OCI-LY7 (cell line): ENCODE results near the gene ATXN7L3.

Experiments used
- EZH2phosphoT487 ChIP-seq: fragments of 200-600 bp; sonication (generic); IDR thresholded peaks from 2 replicates; pipeline ENCODE4 v1.6.1; 2018; ENCODE audit warnings: low read depth, borderline replicate concordance, mild to moderate bottlenecking, mixed run types, antibody characterized with exemption, low read length, moderate library complexity, mixed read lengths
- TF ChIP-seq, protein P1 (sequence below): fragments of 200-600 bp; sonication (generic); conservative IDR thresholded peaks from 2 replicates; pipeline ENCODE4 v1.5.1; 2014; ENCODE audit warnings: mild to moderate bottlenecking, antibody characterized with exemption, low read length, moderate library complexity, mixed read lengths

DNA sequence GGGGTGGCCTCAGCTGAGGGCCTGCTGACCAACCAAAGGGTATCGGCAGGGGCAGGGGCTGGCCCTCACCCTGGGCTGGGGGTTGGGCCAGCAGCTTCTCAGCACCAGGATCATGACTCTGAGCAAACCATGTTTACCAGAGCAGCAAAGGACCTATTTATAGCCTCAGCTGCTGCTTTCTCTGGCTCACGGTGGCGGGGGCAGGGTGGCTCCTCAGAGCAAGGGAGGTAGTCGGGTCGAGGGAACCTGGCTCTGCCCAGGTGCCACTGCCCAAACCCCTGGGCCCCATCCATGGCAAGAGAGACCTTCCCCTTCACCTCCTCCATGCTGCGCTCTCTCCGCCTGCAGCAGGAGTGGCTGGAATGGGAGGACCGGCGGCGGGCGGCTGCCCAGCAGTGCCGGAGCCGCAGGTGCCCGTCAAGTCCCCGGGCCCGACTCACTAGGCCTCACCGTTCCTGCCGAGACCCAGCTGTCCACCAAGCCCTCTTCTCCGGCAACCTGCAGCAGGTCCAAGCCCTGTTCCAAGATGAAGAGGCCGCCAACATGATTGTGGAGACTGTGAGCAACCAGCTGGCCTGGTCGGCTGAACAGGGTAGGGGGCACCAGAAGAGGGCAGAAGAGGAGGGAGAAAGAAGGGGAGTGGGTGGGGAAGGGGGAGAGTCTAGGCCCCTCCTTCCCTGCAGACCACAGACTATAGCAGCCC lies 29.0 kb downstream of the ATXN7L3 start, which contains the start of gene ASB16:
- TF ChIP-seq, protein P1, sequence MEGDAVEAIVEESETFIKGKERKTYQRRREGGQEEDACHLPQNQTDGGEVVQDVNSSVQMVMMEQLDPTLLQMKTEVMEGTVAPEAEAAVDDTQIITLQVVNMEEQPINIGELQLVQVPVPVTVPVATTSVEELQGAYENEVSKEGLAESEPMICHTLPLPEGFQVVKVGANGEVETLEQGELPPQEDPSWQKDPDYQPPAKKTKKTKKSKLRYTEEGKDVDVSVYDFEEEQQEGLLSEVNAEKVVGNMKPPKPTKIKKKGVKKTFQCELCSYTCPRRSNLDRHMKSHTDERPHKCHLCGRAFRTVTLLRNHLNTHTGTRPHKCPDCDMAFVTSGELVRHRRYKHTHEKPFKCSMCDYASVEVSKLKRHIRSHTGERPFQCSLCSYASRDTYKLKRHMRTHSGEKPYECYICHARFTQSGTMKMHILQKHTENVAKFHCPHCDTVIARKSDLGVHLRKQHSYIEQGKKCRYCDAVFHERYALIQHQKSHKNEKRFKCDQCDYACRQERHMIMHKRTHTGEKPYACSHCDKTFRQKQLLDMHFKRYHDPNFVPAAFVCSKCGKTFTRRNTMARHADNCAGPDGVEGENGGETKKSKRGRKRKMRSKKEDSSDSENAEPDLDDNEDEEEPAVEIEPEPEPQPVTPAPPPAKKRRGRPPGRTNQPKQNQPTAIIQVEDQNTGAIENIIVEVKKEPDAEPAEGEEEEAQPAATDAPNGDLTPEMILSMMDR, result no peak
- TF ChIP-seq EZH2phosphoT487, result no peak
